ENCODE results near the gene PCBP3.

The PCBP3 gene

GRCh38 chr21:45927851-45928850 lies 284.6 kb downstream of the PCBP3 start:
- DNase-seq (ENCODE audit: low read depth in 2 of 2): no peak

- no peak for DNase-seq (ENCODE audit: low read depth in 2 of 2)
Measured at GRCh38 chr21:45929449-45929848, 285.9 kb downstream of the PCBP3 start.

GRCh38 chr21:45930231-45930760 lies 286.8 kb downstream of the PCBP3 start:
- no peak for DNase-seq (ENCODE audit: low read depth in 2 of 2)

GRCh38 chr21:45930792-45931191 lies 287.3 kb downstream of the PCBP3 start:
- no peak for DNase-seq (ENCODE audit: low read depth in 2 of 2)

GRCh38 chr21:45931397-45931969 lies 288.0 kb downstream of the PCBP3 start:
- DNase-seq (ENCODE audit: low read depth in 2 of 2): no peak

GRCh38 chr21:45932922-45933502 lies 289.5 kb downstream of the PCBP3 start:
- DNase-seq (ENCODE audit: low read depth in 2 of 2): no peak

GRCh38 chr21:45934085-45934484 lies 290.6 kb downstream of the PCBP3 start:
- no peak for DNase-seq (ENCODE audit: low read depth in 2 of 2)

- no peak for DNase-seq (ENCODE audit: low read depth in 2 of 2)
Measured at GRCh38 chr21:45934554-45934953, 291.0 kb downstream of the PCBP3 start.

GRCh38 chr21:45935628-45936027 lies 292.1 kb downstream of the PCBP3 start:
- no peak for DNase-seq (ENCODE audit: low read depth in 2 of 2)

- DNase-seq (ENCODE audit: low read depth in 2 of 2): no peak
Measured at GRCh38 chr21:45937721-45938452, 294.4 kb downstream of the PCBP3 start.

- DNase-seq (ENCODE audit: low read depth in 2 of 2): no peak
Measured at GRCh38 chr21:45938453-45938755, 294.9 kb downstream of the PCBP3 start.

- no peak for DNase-seq (ENCODE audit: low read depth in 2 of 2)
Measured at GRCh38 chr21:45938811-45939520, 295.4 kb downstream of the PCBP3 start.

- no peak for DNase-seq (ENCODE audit: low read depth in 2 of 2)
Measured at GRCh38 chr21:45939521-45940045, 296.1 kb downstream of the PCBP3 start.

GRCh38 chr21:45940091-45940490 lies 296.6 kb downstream of the PCBP3 start:
- no peak for DNase-seq (ENCODE audit: low read depth in 2 of 2)

- no peak for DNase-seq (ENCODE audit: low read depth in 2 of 2)
Measured at GRCh38 chr21:45940621-45941337, 297.3 kb downstream of the PCBP3 start.

GRCh38 chr21:45941338-45941710 lies 297.8 kb downstream of the PCBP3 start:
- DNase-seq (ENCODE audit: low read depth in 2 of 2): no peak

- no peak for DNase-seq (ENCODE audit: low read depth in 2 of 2)
Measured at GRCh38 chr21:45941717-45942546, 298.4 kb downstream of the PCBP3 start.

GRCh38 chr21:45942755-45943629 lies 299.5 kb downstream of the PCBP3 start:
- DNase-seq (ENCODE audit: low read depth in 2 of 2): no peak

Data from activated CD8-positive, alpha-beta memory T cell treated with anti-CD3 and anti-CD28 coated beads for 4 hours (primary cell).